ENCODE measurements around the gene P3H4. TPM values are rescaled to one million over a fixed set of nuclear protein-coding genes. Genes with fewer than 3 reads are reported as not detected.
A peak's percentile ranks its signal among the peaks of the same experiment; 100 is the strongest.
"Not testable (repeated sequence)": the region's sequence is repeated elsewhere in the genome, so short reads cannot be mapped to it uniquely, and the experiment has no call there.

The P3H4 gene, protein sequence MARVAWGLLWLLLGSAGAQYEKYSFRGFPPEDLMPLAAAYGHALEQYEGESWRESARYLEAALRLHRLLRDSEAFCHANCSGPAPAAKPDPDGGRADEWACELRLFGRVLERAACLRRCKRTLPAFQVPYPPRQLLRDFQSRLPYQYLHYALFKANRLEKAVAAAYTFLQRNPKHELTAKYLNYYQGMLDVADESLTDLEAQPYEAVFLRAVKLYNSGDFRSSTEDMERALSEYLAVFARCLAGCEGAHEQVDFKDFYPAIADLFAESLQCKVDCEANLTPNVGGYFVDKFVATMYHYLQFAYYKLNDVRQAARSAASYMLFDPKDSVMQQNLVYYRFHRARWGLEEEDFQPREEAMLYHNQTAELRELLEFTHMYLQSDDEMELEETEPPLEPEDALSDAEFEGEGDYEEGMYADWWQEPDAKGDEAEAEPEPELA
- total RNA-seq = 10 to 100 TPM in 2 of 4 donors, 1 to 10 TPM in 2; 8.4 to 19.9 (median 14.4) TPM

DNA sequence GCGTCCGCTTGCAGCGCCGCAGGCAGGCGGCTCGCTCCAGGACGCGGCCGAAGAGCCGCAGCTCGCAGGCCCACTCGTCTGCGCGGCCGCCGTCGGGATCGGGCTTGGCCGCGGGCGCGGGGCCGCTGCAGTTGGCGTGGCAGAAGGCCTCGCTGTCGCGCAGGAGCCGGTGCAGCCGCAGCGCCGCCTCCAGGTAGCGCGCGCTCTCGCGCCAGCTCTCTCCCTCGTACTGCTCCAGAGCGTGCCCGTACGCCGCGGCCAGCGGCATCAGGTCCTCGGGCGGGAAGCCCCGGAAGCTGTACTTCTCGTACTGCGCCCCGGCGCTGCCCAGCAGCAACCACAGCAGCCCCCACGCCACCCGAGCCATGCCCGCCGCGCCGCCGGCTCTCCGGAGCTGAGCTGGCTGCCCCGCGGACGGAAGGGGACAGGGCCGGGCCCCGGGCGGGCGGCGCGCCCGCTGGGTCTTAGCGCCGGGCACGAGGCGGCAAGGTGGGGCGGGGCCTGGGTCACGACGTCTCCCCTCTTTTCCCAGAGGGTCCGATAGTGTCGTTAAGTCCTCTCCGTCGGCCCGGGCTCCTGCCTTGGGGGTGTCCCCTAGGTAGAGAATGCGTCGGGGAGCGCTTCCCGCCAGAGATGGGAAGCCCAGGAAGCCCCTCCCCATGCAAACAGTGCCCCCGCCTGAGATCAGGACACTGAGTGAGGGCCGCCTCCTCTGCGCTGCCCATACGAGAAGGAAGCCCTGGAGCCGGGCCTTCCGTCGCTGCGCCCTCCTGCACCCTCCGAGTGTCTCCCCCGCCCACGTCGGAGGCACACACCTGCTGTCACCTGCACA, at the start of gene P3H4:
Gene P3H4 (minus strand): TSS at position 401 of the 832 bp plus-strand sequence. CDS start 34 bp downstream, at position 367.
- Histone ChIP-seq H3K27ac (replicated peaks in 1 of 4) (peak within 1 kb of the TSS; percentile 71 to 84 (median 82)), H3K36me3 (peaks cover 0 to 18% (median 0%) of the 10 kb centered on the region in 4 donors), H3K27me3 (no peaks in the 10 kb centered on the region), H3K4me1 (peaks cover 21 to 54% (median 45%) of the 10 kb centered on the region in 4 donors), H3K4me3 (peak within 1 kb of the TSS; percentile 70 to 89 (median 80)), H3K9me3 (no peaks in the 10 kb centered on the region)
- intact Hi-C loops (cut with DNase I) = loop anchor here (5.0 kb wide), 1 partner anchor 56 kb away; the partner anchor contains the start of gene KLHL11
- TF ChIP-seq, protein P1, sequence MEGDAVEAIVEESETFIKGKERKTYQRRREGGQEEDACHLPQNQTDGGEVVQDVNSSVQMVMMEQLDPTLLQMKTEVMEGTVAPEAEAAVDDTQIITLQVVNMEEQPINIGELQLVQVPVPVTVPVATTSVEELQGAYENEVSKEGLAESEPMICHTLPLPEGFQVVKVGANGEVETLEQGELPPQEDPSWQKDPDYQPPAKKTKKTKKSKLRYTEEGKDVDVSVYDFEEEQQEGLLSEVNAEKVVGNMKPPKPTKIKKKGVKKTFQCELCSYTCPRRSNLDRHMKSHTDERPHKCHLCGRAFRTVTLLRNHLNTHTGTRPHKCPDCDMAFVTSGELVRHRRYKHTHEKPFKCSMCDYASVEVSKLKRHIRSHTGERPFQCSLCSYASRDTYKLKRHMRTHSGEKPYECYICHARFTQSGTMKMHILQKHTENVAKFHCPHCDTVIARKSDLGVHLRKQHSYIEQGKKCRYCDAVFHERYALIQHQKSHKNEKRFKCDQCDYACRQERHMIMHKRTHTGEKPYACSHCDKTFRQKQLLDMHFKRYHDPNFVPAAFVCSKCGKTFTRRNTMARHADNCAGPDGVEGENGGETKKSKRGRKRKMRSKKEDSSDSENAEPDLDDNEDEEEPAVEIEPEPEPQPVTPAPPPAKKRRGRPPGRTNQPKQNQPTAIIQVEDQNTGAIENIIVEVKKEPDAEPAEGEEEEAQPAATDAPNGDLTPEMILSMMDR (IDR thresholded peaks at IDR 0.05) = peak; percentile 77 to 85 (median 79)
- TF ChIP-seq EP300 (IDR thresholded peaks at IDR 0.05) (no peak), POLR2A (IDR thresholded peaks at IDR 0.05; ENCODE audit: low read depth) (no peak), POLR2AphosphoS5 (IDR thresholded peaks at IDR 0.05) (peak; percentile 16 to 29)
- no peak for DNase-seq (ENCODE audit: extremely low spot score)
- 0% methylated on average over 24 of the region's 96 CpGs for WGBS

DNA sequence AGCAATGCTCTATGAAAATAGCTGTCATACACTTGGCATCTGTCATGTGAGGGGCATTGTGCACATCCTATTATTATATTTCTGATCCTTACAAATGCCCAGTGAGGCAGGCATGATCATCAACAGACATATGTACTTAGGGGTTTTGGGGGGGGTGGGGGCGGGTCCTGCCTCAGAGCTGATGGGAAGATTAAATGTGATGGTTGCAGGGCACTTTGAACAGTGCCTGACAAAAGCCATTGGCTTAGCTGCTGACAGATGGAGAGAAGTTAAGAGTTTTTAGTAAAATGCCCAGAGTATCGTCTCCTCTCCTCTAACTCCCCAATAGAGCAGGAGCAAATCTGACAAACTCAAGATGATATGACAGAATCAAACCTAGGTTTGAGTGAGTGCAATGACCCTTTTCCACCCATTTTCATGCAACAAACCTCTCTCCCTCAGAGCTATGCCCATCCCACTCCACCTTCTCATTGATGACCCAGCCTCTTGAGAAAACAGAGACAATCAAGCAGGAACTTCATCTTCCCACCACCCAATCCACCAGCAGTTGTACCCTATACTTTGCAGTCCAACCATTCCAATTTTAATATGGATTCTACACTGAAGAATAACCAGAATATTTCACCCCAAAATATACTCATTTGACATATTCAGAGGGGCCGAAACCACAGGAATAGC, 48.6 kb upstream of the P3H4 start:
- TF ChIP-seq POLR2A (IDR thresholded peaks at IDR 0.05; ENCODE audit: low read depth) (no peak), EP300 (IDR thresholded peaks at IDR 0.05) (no peak), POLR2AphosphoS5 (IDR thresholded peaks at IDR 0.05) (no peak)
- TF ChIP-seq, protein P1 (IDR thresholded peaks at IDR 0.05) = no peak
- intact Hi-C loops (cut with DNase I) = no loop called here
- WGBS = 80% methylated on average over 3 of the region's 3 CpGs

DNA sequence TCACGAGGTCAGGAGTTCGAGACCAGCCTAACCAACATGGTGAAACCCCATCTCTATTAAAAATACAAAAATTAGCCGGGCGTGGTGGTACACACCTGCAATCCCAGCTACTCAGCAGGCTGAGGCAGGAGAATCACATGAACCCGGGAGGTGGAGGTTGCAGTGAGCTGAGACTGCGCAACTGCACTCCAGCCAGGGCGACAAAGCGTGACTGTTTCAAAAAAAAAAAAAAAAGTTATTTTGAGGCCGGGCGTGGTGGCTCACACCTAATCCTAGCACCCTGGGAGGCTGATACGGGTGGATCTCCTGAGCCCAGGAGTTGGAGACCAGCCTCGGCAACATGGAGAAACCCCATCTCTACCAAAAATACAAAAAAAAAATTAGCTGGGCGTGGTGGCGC, 39.6 kb upstream of the P3H4 start:
- DNase-seq (ENCODE audit: extremely low spot score); H3K4me3 ChIP-seq; H3K27me3 ChIP-seq; intact Hi-C loops (cut with DNase I); H3K9me3 ChIP-seq; H3K27ac ChIP-seq (replicated peaks in 1 of 4): not testable (repeated sequence)
- peaks cover 8 to 38% (median 24%) of the 10 kb centered on the region in 4 donors for H3K4me1 ChIP-seq
- 97% methylated on average over 14 of the region's 14 CpGs for WGBS
- H3K36me3 ChIP-seq = peaks cover 4 to 27% (median 15%) of the 10 kb centered on the region in 4 donors

More for the DNA sequence above, 48.6 kb upstream of the P3H4 start:
- Histone ChIP-seq H3K4me1 (peaks cover 25 to 50% (median 43%) of the 10 kb centered on the region in 4 donors), H3K36me3 (no peaks in the 10 kb centered on the region), H3K27me3 (no peaks in the 10 kb centered on the region), H3K9me3 (no peaks in the 10 kb centered on the region), H3K4me3 (no peak overlapping the region), H3K27ac (replicated peaks in 1 of 4) (no peak overlapping the region)
- DNase-seq (ENCODE audit: extremely low spot score) = no peak

DNA sequence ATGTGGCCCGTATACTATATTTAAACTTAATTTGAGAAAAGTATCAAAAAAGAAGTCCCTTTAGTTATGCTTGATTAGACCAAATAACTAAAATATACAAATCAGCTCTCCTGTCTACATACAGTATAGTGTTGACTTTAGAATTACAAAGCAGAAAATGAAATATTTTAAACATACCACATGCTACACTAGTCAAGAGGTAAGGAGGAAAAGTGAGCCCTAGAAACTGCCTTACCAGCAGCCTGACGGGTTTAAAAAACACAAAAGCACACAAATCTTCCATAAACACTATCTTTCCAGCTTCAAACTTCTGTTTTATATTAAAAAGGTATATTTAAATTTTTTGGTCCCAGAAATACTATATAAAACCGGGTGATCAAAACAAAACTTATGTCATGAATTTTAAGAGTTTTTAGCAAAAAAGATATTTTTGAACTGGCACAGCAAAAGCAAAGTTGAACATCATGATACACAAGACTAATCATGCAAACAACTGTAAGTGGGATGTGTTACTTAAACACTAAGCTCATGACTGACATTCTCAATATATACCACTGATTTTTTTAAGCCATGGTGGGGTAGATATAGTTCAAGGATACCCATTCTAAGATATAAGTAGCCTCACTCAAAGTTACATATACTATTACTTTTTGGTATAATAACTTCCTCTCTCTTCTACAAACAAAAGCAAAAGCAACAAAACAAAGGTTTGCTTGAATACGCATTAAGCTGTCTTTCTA, 37.7 kb upstream of the P3H4 start:
- Histone ChIP-seq H3K36me3 (peaks cover 4 to 19% (median 9%) of the 10 kb centered on the region in 4 donors), H3K4me3 (no peak overlapping the region), H3K27ac (replicated peaks in 1 of 4) (no peak overlapping the region), H3K9me3 (no peaks in the 10 kb centered on the region), H3K4me1 (peaks cover 8 to 38% (median 24%) of the 10 kb centered on the region in 4 donors), H3K27me3 (no peaks in the 10 kb centered on the region)
- TF ChIP-seq, protein P1 (IDR thresholded peaks at IDR 0.05) = no peak
- 69% methylated on average over 4 of the region's 4 CpGs for WGBS
- intact Hi-C loops (cut with DNase I) = no loop called here
- no peak for DNase-seq (ENCODE audit: extremely low spot score)

All from esophagus muscularis mucosa (tissue), 4 donors.